C4-2B (cell line): ENCODE data around the gene SMIM8.
"Not testable (repeated sequence)": the region's sequence is repeated elsewhere in the genome, so short reads cannot be mapped to it uniquely, and the experiment has no call there.

ENCODE experiments used
- CTCF ChIP-seq: fragments of 450-650 bp; conservative IDR thresholded peaks from 2 replicates; pipeline ENCODE4 v1.5.1; 2017; ENCODE audit warnings: mild to moderate bottlenecking
- ZFX ChIP-seq: fragments of 450-650 bp; IDR thresholded peaks from 2 replicates; pipeline ENCODE4 v1.6.1; 2017

GRCh38 chr6:87323880-87324279 is 1.5 kb downstream of the SMIM8 start:
- TF ChIP-seq CTCF, ZFX: not testable (repeated sequence)
